ENCODE results near the gene FKBP1C. TPM values are rescaled to one million over a fixed set of nuclear protein-coding genes. Genes with fewer than 3 reads are reported as not detected.

FKBP1C gene
- under 1 TPM; 0.29 to 0.40 TPM for total RNA-seq

DNA sequence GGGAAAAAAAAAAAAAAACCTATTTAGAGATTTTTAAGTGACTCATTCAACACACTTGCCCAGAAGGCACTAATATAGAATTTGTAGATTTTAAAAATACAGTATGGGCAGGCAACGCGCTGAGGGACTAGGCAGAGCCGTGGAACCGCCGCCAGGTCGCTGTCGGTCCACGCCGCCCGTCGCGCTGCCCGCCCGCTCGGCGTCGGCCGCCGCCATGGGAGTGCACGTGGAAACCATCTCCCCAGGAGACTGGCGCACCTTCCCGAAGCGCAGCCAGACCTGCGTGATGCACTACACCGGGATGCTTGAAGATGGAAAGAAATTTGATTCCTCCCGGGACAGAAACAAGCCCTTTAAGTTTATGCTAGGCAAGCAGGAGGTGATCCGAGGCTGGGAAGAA is at the start of gene FKBP1C:
Gene FKBP1C (plus strand): TSS at position 127 of the 400 bp plus-strand sequence.

Other genes starting within 250 kb of the FKBP1C start
- gene LGSN, start 108.5 kb downstream of the FKBP1C start, total RNA-seq: not detected